ENCODE measurements around the gene DLGAP1. TPM values are rescaled to one million over a fixed set of nuclear protein-coding genes. Genes with fewer than 3 reads are reported as not detected.

Gene DLGAP1
- total and polyA plus RNA-seq, 2 of the 8 experiments (the other 6 are each of a cell fraction or from before 2014, with no cell fraction given) = 11.8 to 16.9 TPM

DNA sequence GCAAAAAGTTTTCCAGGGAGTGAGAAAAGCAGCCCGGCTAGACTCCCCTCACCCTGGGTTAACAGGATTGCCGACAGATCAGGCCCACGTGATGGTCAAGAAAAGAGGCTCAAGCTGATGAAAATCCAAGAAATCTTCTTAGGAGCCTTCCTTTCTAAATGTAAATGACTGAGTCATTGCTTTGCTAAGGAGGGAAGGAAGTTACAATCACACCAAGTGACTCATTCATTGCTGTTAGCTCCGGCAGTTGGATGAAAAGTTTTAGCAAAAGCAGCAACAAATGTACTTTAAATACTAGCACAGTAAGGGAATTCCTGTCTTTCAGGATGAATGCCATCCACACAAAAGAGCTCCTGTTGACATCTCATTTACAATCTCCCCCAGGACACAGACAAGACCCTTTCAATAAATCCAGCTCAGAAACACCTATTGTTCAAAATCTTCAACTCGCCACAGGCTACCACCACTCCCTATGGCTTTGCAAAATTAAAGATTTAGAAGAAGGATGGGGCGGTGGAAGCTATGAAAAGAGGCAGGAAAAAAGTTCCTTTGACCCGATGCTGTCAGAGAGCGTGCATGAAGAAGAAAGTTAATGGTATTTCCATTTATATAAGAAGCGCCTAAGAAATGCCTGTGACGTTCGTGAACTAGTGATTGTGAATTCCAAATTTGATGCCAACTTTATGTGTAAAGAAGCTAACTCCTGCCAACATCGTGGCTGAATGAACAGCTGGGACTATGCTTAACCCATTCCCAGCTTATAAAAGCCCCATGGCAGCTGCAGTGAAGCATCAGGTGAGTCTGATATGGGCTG is 851.5 kb downstream of the DLGAP1 start (continued):
- TF ChIP-seq SAP30 (IDR thresholded peaks at IDR 0.05; ENCODE audit: insufficient read depth, insufficient replicate concordance, low read length) (peak; percentile 72), SIN3A (conservative IDR thresholded peaks at IDR 0.05 in 1 of 2, IDR thresholded peaks at IDR 0.05 in 1 of 2; ENCODE audit: low read depth in 1 of 2, low read length in 2 of 2) (peak; percentile 97 to 98), MAFK (IDR thresholded peaks at IDR 0.05; ENCODE audit: low read depth, low read length) (peak; percentile 79; the same call in 1 of the 2 replicates), ZNF274 (IDR thresholded peaks at IDR 0.05; ENCODE audit: borderline replicate concordance, extremely low read depth, low read length) (no peak), RAD21 (IDR thresholded peaks at IDR 0.05 in 1 of 2, conservative IDR thresholded peaks at IDR 0.05 in 1 of 2; ENCODE audit: low read depth in 2 of 2, low read length in 2 of 2) (no peak), KDM4A (IDR thresholded peaks at IDR 0.05; ENCODE audit: low read depth, low read length, severe bottlenecking) (no peak), EGR1 (IDR thresholded peaks at IDR 0.05; ENCODE audit: borderline replicate concordance, low read depth, low read length) (no peak), JUN (IDR thresholded peaks at IDR 0.05; ENCODE audit: low read depth, low read length) (peak; percentile 96), CBX8 (IDR thresholded peaks at IDR 0.05; ENCODE audit: borderline replicate concordance, low read depth, low read length) (no peak), CTBP2 (IDR thresholded peaks at IDR 0.05; ENCODE audit: borderline replicate concordance, insufficient read depth, insufficient read length, low read length) (peak; percentile 61), RFX5 (IDR thresholded peaks at IDR 0.05; ENCODE audit: borderline replicate concordance, low read depth, low read length) (no peak), CHD1 (IDR thresholded peaks at IDR 0.05; ENCODE audit: low read depth, low read length) (no peak; the same call in 1 of the 2 replicates), CBX5 (IDR thresholded peaks at IDR 0.05; ENCODE audit: low read depth, low read length) (no peak), EP300 (IDR thresholded peaks at IDR 0.05; ENCODE audit: borderline replicate concordance in 1 of 2, low read depth in 2 of 2, low read length in 2 of 2) (peak in 1 of 2 experiments; percentile 88; a peak in 1 of 3 replicates), CHD2 (IDR thresholded peaks at IDR 0.05; ENCODE audit: low read length) (no peak), CREB1 (IDR thresholded peaks at IDR 0.05) (peak; percentile 42; the same call in 1 of the 2 replicates), HDAC2 (IDR thresholded peaks at IDR 0.05; ENCODE audit: borderline replicate concordance in 1 of 2, low read depth in 2 of 2, low read length in 2 of 2) (peak; percentile 79 to 89; a peak in 3 of 4 replicates), KDM1A (IDR thresholded peaks at IDR 0.05; ENCODE audit: borderline replicate concordance, low read length) (no peak), POU5F1 (IDR thresholded peaks at IDR 0.05; ENCODE audit: low read depth, low read length) (no peak), TAF1 (IDR thresholded peaks at IDR 0.05; ENCODE audit: low read depth, low read length) (peak; percentile 76), SP1 (IDR thresholded peaks at IDR 0.05; ENCODE audit: low read depth, low read length) (peak; percentile 83)
- TF ChIP-seq, protein P1, sequence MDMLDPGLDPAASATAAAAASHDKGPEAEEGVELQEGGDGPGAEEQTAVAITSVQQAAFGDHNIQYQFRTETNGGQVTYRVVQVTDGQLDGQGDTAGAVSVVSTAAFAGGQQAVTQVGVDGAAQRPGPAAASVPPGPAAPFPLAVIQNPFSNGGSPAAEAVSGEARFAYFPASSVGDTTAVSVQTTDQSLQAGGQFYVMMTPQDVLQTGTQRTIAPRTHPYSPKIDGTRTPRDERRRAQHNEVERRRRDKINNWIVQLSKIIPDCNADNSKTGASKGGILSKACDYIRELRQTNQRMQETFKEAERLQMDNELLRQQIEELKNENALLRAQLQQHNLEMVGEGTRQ (IDR thresholded peaks at IDR 0.05; ENCODE audit: low read length) = peak; percentile 86
